Neutrophil (primary cell): ENCODE results near the gene RPL9.

ENCODE experiments used
- H3K27ac ChIP-seq: fragments of 200-600 bp; sonication (generic); 2 replicates; pipeline ENCODE4 v1.5.1; 2016; ENCODE audit warnings: mild to moderate bottlenecking, moderate library complexity
- H3K27me3 ChIP-seq: fragments of 200-600 bp; sonication (generic); 2 replicates; pipeline ENCODE4 v1.6.0; 2016; ENCODE audit warnings: mild to moderate bottlenecking
- H3K36me3 ChIP-seq: fragments of 200-600 bp; sonication (generic); 2 replicates; pipeline ENCODE4 v1.5.1; 2017
- H3K4me1 ChIP-seq, 2 experiments: fragments of 200-600 bp in 1 of 2; sonication (generic) in 1 of 2; 1 replicate in 1 of 2; 2 replicates in 1 of 2; pipeline versions ENCODE4 v1.5.1 to v1.6.1; 2013 to 2016; ENCODE audit warnings: low read depth in 1 of 2, low read length in 1 of 2, mild to moderate bottlenecking in 1 of 2, moderate library complexity in 1 of 2; ENCODE audit not compliant: control insufficient read depth in 1 of 2, insufficient read depth in 1 of 2
- H3K4me3 ChIP-seq, 2 experiments: fragments of 200-600 bp in 1 of 2; sonication (generic) in 1 of 2; 1 replicate in 1 of 2; 2 replicates in 1 of 2; pipeline ENCODE4 v1.5.1; 2013 to 2016; ENCODE audit warnings: low read depth in 1 of 2, low read length in 1 of 2, mild to moderate bottlenecking in 1 of 2, moderate library complexity in 1 of 2
- H3K9me3 ChIP-seq: fragments of 200-600 bp; sonication (generic); 2 replicates; pipeline ENCODE4 v1.5.1; 2016
- TF ChIP-seq, protein P1 (sequence below): fragments of 200-600 bp; sonication (generic); IDR thresholded peaks from 2 replicates; pipeline ENCODE4 v1.5.1; 2016; ENCODE audit warnings: antibody characterized with exemption

Gene RPL9

DNA sequence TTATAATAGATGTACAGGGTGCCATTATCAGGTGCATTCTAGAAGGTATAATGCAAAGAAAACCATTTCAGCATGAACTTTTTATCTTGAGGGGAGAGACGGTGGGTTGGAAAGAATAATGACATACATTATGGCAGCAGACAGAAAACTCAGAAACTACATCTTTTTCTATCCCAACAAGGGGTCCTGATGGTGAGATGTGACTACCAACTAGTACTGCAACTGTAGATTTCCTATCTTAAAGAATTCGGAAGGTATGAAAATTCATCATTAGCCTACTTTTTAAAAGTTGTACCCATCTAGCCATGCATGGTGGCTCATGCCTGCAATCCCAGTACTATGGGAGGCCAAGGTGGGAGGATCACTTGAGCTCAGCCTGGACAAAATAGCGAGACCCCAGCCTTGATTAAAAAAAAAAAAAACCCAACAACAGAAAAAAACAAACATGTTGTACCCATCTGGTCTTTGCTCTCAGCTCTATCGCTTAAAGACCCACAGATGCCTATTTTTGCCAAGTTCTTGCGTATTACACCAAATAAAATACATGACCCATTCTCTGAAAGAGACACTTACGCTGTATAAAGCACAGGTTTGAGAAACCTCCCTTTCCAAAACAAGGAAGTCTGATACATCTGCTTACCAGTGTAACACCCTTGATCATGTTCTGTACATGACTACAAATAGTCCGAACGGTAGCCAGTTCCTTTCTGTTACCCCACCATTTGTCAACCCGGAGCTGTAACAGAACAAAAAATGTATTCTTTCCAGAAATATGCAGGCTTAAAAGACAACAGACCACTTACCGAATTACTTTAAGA lies 1.6 kb downstream of the RPL9 start:
- Histone ChIP-seq H3K4me3 (no peak overlapping the region), H3K4me1 (peaks cover 25 to 28% of the 10 kb centered on the region in 2 experiments), H3K27ac (peak overlapping the region; percentile 94), H3K27me3 (no peaks in the 10 kb centered on the region), H3K36me3 (peaks cover 54% of the 10 kb centered on the region), H3K9me3 (no peaks in the 10 kb centered on the region)
- TF ChIP-seq, protein P1, sequence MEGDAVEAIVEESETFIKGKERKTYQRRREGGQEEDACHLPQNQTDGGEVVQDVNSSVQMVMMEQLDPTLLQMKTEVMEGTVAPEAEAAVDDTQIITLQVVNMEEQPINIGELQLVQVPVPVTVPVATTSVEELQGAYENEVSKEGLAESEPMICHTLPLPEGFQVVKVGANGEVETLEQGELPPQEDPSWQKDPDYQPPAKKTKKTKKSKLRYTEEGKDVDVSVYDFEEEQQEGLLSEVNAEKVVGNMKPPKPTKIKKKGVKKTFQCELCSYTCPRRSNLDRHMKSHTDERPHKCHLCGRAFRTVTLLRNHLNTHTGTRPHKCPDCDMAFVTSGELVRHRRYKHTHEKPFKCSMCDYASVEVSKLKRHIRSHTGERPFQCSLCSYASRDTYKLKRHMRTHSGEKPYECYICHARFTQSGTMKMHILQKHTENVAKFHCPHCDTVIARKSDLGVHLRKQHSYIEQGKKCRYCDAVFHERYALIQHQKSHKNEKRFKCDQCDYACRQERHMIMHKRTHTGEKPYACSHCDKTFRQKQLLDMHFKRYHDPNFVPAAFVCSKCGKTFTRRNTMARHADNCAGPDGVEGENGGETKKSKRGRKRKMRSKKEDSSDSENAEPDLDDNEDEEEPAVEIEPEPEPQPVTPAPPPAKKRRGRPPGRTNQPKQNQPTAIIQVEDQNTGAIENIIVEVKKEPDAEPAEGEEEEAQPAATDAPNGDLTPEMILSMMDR: no peak

DNA sequence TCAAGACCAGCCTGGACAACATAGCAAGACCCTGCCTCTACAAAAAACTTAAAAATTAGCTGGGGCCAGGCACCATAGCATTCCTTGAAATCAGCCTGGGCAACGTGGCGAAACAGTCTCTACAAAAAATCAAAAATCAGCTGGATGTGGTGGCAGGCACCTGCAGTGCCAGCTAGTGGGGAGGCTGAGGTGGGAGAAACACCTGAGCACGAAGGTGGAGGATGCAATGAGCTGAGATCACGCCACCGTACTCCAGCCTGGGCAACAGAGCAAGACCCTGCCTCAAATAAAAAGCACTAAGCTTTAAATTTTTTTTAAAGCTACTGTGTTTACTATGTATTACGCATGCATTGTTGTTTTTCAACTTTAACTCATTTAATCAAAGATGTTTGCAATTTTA lies 3.2 kb downstream of the RPL9 start:
- H3K4me3 ChIP-seq: no peak overlapping the region
- no peaks in the 10 kb centered on the region for H3K27me3 ChIP-seq
- H3K9me3 ChIP-seq: no peaks in the 10 kb centered on the region
- TF ChIP-seq, protein P1: no peak
- no peak overlapping the region for H3K27ac ChIP-seq
- peaks cover 64% of the 10 kb centered on the region for H3K36me3 ChIP-seq
- peaks cover 25 to 28% of the 10 kb centered on the region in 2 experiments for H3K4me1 ChIP-seq

DNA sequence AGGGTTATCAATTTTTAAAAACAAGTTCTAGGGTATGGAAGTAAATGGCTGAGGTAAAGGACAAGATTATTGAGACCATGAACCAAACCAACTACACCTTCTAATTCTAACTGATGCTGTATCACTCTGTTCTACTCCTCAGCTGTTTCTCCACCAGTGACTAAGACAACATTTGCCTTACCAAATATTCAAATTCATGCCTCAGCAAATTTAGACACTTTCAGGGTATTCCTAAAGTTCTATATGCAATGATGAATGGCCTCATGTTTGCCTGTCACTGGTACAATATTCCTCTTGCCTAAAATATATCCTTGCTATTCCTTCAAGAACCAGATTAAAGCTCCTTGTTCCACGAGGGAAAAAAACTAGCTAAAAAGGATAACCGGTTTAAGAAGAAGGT lies 5.0 kb downstream of the RPL9 start:
- Histone ChIP-seq H3K36me3 (peaks cover 68% of the 10 kb centered on the region), H3K27ac (no peak overlapping the region), H3K9me3 (no peaks in the 10 kb centered on the region), H3K4me3 (no peak overlapping the region), H3K4me1 (peaks cover 14 to 16% of the 10 kb centered on the region in 2 experiments), H3K27me3 (no peaks in the 10 kb centered on the region)
- TF ChIP-seq, protein P1: no peak

DNA sequence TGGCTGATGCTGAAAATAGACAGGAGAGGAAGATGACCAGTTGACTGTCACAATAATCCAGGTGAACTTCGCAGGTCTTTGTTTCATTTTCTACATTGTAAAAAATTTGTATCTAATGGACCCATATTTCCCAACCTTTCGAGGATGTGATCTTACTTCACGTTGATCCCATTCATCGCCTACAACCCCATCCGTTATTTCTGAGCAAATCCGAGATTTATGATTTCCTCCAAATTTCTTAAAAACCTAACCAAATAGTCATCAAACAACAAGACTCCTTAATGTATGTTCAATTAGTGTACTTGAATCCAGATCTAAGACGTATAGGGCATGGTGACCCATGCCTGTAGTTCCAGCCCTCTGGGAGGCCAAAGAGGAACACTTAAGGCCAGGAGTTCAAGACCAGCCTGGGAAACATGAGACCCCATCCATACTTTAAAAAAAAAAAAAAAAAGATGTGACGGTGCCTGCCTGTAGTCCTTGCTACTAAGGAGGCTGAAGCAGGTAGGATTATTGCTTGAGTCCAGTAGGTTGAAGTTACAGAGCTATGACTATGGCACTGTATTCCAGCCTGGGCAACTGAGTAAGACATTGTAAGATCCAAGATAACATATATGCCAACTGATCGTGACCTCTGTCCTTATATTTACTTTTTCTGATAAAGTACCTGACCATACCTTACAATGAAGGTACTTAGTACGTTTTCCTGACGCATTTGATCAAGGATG lies 5.7 kb downstream of the RPL9 start:
- no peak overlapping the region for H3K27ac ChIP-seq
- H3K27me3 ChIP-seq: no peaks in the 10 kb centered on the region
- no peak overlapping the region for H3K4me3 ChIP-seq
- peaks cover 7 to 10% of the 10 kb centered on the region in 2 experiments for H3K4me1 ChIP-seq
- TF ChIP-seq, protein P1: no peak
- no peaks in the 10 kb centered on the region for H3K9me3 ChIP-seq
- H3K36me3 ChIP-seq: peaks cover 68% of the 10 kb centered on the region

DNA sequence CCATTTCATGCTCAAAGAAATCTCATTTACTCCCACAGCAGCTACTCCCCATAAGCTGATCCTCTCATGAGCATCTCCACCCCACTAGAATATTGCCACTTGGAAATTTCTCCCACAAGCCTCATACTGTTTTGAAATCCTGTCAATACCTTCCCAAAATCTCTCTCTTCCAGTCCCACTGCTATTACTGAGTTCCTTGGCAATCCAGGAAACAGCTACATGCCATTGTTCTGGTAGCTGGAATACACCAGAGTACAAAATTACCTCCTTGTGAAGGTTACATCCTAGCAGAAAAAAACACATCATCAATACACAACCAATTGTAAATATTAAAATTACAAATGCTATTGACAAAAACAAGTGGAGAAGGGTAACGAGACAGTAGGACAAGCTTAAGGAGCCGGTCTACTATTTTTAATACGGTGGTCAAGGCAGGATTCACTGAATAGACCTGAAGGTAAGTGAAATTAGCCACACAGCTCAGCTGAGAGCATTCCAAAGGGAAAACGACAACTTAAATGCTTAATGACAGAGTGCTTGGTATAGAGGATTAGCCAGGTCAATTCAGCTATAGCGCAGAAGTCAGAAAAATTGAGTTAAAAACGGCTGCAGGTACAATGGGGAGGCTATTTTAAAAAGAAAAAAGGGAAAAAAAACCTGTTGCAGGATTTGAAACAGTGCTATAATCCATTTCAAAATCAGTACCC lies 6.4 kb downstream of the RPL9 start:
- peaks cover 63% of the 10 kb centered on the region for H3K36me3 ChIP-seq
- peaks cover 4% of the 10 kb centered on the region for H3K27me3 ChIP-seq
- TF ChIP-seq, protein P1: no peak
- H3K9me3 ChIP-seq: no peaks in the 10 kb centered on the region
- no peak overlapping the region for H3K4me3 ChIP-seq
- H3K27ac ChIP-seq: no peak overlapping the region
- H3K4me1 ChIP-seq: peaks cover 2 to 3% of the 10 kb centered on the region in 2 experiments
